Activated CD8-positive, alpha-beta T cell treated with anti-CD3 and anti-CD28 coated beads for 36 hours (primary cell): ENCODE measurements around the gene CHST13. TPM values are rescaled to one million over a fixed set of nuclear protein-coding genes. Genes with fewer than 3 reads are reported as not detected.

Experiments used
- ATAC-seq: fragments of 200-7000 bp; cut with Tn5 transposase; one replicate; pipeline ENCODE4 v1.10.0; 2021; ENCODE audit warnings: mild to moderate bottlenecking, moderate library complexity
- CTCF ChIA-PET: fragments of 350-600 bp; sonication (Branson Sonifier 250); formaldehyde crosslinking; loops from one replicate; lab custom pipeline; 2021; ENCODE audit warnings: antibody characterized with exemption; lab: Charles Lee
- POLR2A ChIA-PET: fragments of 350-600 bp; sonication (Branson Sonifier 250); formaldehyde crosslinking; loops from one replicate; lab custom pipeline; 2021; ENCODE audit warnings: antibody characterized with exemption; lab: Charles Lee
- DNase-seq: peaks from one replicate; pipeline ENCODE4 v3.0.0-alpha.2; 2020
- H3K27ac Mint-ChIP-seq: one replicate; pipeline ENCODE4 v1.8.0; 2021; ENCODE audit warnings: mild to moderate bottlenecking, mixed read lengths
- H3K27me3 Mint-ChIP-seq: one replicate; pipeline ENCODE4 v1.8.0; 2021; ENCODE audit warnings: mixed read lengths
- H3K36me3 Mint-ChIP-seq: one replicate; pipeline ENCODE4 v1.8.0; 2021; ENCODE audit warnings: low read depth, mixed read lengths
- H3K4me1 Mint-ChIP-seq: one replicate; pipeline ENCODE4 v1.8.0; 2021; ENCODE audit warnings: low read depth, mixed read lengths
- H3K4me3 Mint-ChIP-seq: one replicate; pipeline ENCODE4 v1.8.0; 2021; ENCODE audit warnings: mild to moderate bottlenecking, moderate library complexity, mixed read lengths
- H3K9me3 Mint-ChIP-seq: one replicate; pipeline ENCODE4 v1.8.0; 2021; ENCODE audit warnings: mixed read lengths
- intact Hi-C: fragments of 100-400 bp; cut with micrococcal nuclease; formaldehyde crosslinking; loops from one replicate; pipeline ENCODE4 v1.10.0; 2022
- total RNA-seq, 2 experiments: library from RNA; stranded (reverse); gene quantifications; one replicate each; pipeline ENCODE4 v1.2.3, GENCODE V29; 2021
- TF ChIP-seq, protein P1 (sequence below): fragments of 200-600 bp; IDR thresholded peaks from one replicate; pipeline ENCODE4 v1.8.0; 2022; ENCODE audit warnings: antibody characterized with exemption, mild to moderate bottlenecking

The CHST13 gene
- total RNA-seq, 2 experiments from 2014 or later: not detected

DNA sequence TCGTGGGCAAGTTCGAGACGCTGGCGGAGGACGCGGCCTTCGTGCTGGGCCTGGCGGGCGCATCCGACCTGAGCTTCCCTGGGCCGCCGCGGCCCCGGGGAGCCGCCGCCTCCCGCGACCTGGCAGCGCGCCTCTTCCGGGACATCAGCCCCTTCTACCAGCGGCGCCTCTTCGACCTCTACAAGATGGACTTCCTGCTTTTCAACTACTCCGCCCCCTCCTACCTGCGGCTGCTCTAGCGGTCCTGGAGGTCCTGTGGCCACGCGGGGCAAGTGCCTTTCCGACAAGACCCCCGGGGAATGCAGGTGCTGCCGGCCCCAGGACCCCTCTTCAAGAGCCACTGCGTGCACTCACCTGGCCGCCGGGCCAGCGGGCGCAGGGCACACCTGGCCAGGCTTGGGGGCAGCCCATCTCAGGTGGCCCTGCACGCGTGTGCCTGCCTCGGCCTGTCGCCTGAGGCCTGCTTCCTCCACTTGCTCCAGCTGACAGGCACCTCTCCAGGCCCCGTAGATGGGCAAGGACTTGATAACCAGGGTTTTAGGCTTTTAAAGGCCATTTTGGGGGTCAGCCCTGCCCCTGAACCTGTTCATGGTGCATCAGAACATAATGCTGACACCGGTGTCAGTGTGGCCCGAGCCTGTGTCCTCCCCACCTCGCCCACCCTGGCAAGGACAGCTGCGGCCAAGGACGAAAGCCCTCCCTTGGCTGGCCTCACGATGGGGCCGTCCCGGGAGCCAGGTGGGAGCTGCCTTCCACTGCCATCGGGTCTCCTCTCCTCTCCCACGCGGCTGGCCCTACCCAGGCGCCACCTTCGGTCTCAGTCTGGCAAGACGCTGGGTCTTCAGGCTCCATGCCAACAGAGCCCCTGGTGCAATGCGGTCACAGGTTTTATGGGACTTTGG, 18.6 kb downstream of the CHST13 start:
- DNase-seq: no peak
- no peaks in the 10 kb centered on the region for H3K36me3 Mint-ChIP-seq
- intact Hi-C loops: no loop called here
- ChIA-PET POLR2A (no interaction called here), CTCF (no interaction called here)
- TF ChIP-seq, protein P1, sequence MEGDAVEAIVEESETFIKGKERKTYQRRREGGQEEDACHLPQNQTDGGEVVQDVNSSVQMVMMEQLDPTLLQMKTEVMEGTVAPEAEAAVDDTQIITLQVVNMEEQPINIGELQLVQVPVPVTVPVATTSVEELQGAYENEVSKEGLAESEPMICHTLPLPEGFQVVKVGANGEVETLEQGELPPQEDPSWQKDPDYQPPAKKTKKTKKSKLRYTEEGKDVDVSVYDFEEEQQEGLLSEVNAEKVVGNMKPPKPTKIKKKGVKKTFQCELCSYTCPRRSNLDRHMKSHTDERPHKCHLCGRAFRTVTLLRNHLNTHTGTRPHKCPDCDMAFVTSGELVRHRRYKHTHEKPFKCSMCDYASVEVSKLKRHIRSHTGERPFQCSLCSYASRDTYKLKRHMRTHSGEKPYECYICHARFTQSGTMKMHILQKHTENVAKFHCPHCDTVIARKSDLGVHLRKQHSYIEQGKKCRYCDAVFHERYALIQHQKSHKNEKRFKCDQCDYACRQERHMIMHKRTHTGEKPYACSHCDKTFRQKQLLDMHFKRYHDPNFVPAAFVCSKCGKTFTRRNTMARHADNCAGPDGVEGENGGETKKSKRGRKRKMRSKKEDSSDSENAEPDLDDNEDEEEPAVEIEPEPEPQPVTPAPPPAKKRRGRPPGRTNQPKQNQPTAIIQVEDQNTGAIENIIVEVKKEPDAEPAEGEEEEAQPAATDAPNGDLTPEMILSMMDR: no peak
- no peaks in the 10 kb centered on the region for H3K27me3 Mint-ChIP-seq
- no peaks in the 10 kb centered on the region for H3K9me3 Mint-ChIP-seq
- no peak overlapping the region for H3K4me3 Mint-ChIP-seq
- ATAC-seq: no peak
- peaks cover 2% of the 10 kb centered on the region for H3K4me1 Mint-ChIP-seq
- H3K27ac Mint-ChIP-seq: no peak overlapping the region

DNA sequence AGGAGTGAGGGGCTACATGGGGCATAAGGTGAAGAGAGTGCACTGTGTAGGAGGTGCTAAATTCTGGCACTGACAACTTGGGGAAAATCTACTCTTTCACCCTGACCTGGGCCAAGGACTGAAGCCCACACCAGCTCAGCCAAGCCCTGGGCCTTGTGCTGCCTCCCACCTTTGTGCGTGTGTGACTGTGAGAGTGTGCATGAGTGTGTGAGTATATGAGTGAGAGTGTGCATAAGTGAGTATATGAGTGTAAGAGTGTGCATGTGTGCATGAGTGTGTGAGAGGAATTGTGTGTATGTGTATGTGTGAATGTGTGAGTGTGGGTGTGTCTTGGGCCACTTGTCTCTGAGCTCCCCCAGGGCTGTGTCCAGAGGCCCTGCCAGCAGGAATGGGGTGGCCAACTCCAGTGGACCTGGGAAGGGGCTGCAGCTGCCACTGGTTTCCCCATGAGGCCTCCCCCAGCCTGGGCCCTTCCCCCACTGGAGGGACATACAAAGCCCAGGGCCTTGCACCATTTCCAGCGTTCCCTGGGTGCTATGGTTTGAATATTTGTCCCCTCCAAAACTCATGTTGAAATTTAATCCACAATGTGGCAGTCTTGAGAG, 19.6 kb downstream of the CHST13 start:
- H3K4me1 Mint-ChIP-seq: peaks cover 2% of the 10 kb centered on the region
- no peaks in the 10 kb centered on the region for H3K27me3 Mint-ChIP-seq
- no peaks in the 10 kb centered on the region for H3K36me3 Mint-ChIP-seq
- CTCF ChIA-PET: interaction anchor here (0.8 kb wide), 1 partner anchor 21 kb away, joined by 3 read pairs; no protein-coding TSS in a partner anchor
- TF ChIP-seq, protein P1: no peak
- no peaks in the 10 kb centered on the region for H3K9me3 Mint-ChIP-seq
- no peak overlapping the region for H3K27ac Mint-ChIP-seq
- POLR2A ChIA-PET: no interaction called here
- no peak overlapping the region for H3K4me3 Mint-ChIP-seq
- no peak for ATAC-seq
- no peak for DNase-seq
- intact Hi-C loops: no loop called here

DNA sequence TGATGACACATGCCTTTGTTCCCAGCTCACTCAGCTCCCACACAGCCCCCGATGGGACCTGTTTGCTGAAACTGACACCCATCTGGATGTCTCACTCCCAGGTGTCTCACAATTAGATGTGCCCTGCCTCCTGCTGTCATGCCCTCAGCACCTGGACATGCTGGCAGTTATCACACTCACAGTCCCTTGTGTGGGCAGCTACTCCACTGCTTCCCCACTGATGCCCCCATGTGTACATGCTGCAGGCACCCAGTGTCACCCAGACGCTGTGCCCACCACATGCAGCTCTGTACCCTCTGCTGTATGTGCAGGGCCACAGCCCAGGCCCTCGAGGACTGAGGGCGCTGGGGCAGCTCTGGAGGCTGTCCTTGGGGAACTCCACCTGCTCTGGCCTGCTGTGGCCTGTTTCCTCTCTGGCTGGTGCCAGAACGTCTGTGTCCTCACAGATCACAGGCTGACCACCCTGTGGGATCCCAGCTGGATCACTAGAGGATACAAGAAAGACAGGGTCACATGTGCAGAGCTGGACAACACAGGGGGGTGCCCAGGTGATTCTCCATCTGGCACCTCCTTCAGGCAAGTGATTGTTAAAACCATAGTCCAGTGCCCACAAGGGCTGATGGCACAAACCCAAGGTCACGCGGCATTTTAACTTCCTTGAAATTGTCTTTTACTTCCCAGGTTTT, 20.8 kb downstream of the CHST13 start:
- H3K4me1 Mint-ChIP-seq: peaks cover 2% of the 10 kb centered on the region
- no peaks in the 10 kb centered on the region for H3K9me3 Mint-ChIP-seq
- ATAC-seq (no peak), DNase-seq (no peak)
- H3K27me3 Mint-ChIP-seq: no peaks in the 10 kb centered on the region
- CTCF ChIA-PET: no interaction called here
- H3K4me3 Mint-ChIP-seq: no peak overlapping the region
- no peak overlapping the region for H3K27ac Mint-ChIP-seq
- no peaks in the 10 kb centered on the region for H3K36me3 Mint-ChIP-seq
- intact Hi-C loops: no loop called here
- TF ChIP-seq, protein P1: no peak
- POLR2A ChIA-PET: interaction anchor here (0.6 kb wide), 1 partner anchor 150 kb away, joined by 3 read pairs; the partner anchor contains the start of gene CFAP100

DNA sequence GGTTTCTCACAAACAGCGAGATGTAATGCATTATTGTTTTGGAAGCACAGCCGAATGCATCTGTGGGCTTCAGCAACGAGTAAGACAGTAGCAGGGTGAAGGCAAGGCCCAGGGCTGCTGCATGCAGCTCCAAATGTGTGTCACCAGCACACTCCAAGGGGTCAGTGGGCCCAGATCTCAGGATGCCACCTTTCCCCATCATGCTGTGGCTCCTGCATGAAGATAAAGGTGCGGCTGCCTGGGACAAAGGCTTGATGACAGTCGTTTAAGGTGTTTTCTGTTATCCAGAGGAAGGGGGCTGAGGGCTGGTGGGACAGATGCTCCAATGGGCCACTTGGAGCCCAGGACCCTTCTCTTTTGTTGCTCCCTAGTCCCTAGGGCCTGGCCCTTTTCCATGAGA, 21.6 kb downstream of the CHST13 start:
- Mint-ChIP-seq H3K27ac (no peak overlapping the region), H3K9me3 (no peaks in the 10 kb centered on the region), H3K4me3 (no peak overlapping the region), H3K27me3 (no peaks in the 10 kb centered on the region), H3K4me1 (peaks cover 2% of the 10 kb centered on the region), H3K36me3 (no peaks in the 10 kb centered on the region)
- POLR2A ChIA-PET: interaction anchor here (0.6 kb wide), 1 partner anchor 151 kb away, joined by 3 read pairs; the partner anchor contains the start of gene CFAP100
- DNase-seq: no peak
- TF ChIP-seq, protein P1: no peak
- CTCF ChIA-PET: no interaction called here
- intact Hi-C loops: no loop called here
- ATAC-seq: no peak
